CD4-positive, alpha-beta T cell (primary cell): Measurements from ENCODE around the gene TP53I13. TPM values are rescaled to one million over a fixed set of nuclear protein-coding genes. Genes with fewer than 3 reads are reported as not detected.

Experiments used
- ATAC-seq: fragments of 200-7000 bp; cut with Tn5 transposase; one replicate; pipeline ENCODE4 v1.10.0; 2022; ENCODE audit warnings: mild to moderate bottlenecking; ENCODE audit not compliant: poor library complexity
- CTCF ChIA-PET: fragments of 350-600 bp; sonication (Branson Sonifier 250); formaldehyde crosslinking; loops from one replicate; lab custom pipeline; 2021; ENCODE audit warnings: antibody characterized with exemption, inconsistent platforms; lab: Charles Lee
- POLR2A ChIA-PET: fragments of 350-600 bp; sonication (Branson Sonifier 250); formaldehyde crosslinking; loops from one replicate; lab custom pipeline; 2021; ENCODE audit warnings: antibody characterized with exemption, inconsistent platforms; lab: Charles Lee
- DNase-seq, 14 experiments: peaks; one replicate each; pipeline ENCODE4 v3.0.0-alpha.2; 2013 to 2020; ENCODE audit warnings: mixed read lengths in 2 of 14
- H3K27ac ChIP-seq, 2 donors: one replicate each; pipeline versions ENCODE4 v1.5.1 to v1.7.0; 2013; ENCODE audit warnings: low read length in 2 of 2, low read depth in 1 of 2, mild to moderate bottlenecking in 1 of 2
- H3K27me3 ChIP-seq, 2 experiments: 1 replicate in 1 of 2; 2 replicates in 1 of 2; pipeline versions ENCODE4 v1.6.1 to v1.7.0; 2013; ENCODE audit warnings: low read length in 2 of 2, control low read depth in 1 of 2, mild to moderate bottlenecking in 1 of 2, moderate library complexity in 1 of 2; ENCODE audit not compliant: insufficient read depth in 2 of 2, control insufficient read depth in 1 of 2
- H3K36me3 ChIP-seq: one replicate; pipeline ENCODE4 v1.6.1; 2013; ENCODE audit warnings: low read length, control low read depth; ENCODE audit not compliant: insufficient read depth
- H3K4me1 ChIP-seq: one replicate; pipeline ENCODE4 v1.6.1; 2013; ENCODE audit warnings: low read length, control low read depth; ENCODE audit not compliant: insufficient read depth
- H3K4me3 ChIP-seq: one replicate; pipeline ENCODE4 v1.5.1; 2013; ENCODE audit warnings: mild to moderate bottlenecking, low read length, moderate library complexity
- H3K9me3 ChIP-seq, 2 experiments: 1 replicate in 1 of 2; 2 replicates in 1 of 2; pipeline versions ENCODE4 v1.6.1 to v1.7.0; 2013; ENCODE audit warnings: low read length in 2 of 2, mild to moderate bottlenecking in 2 of 2, control low read depth in 1 of 2, moderate library complexity in 1 of 2; ENCODE audit not compliant: control insufficient read depth in 1 of 2, insufficient read depth in 1 of 2
- H3K27ac Mint-ChIP-seq: one replicate; pipeline ENCODE4 v1.8.0; 2020; ENCODE audit warnings: mixed read lengths
- H3K27me3 Mint-ChIP-seq: one replicate; pipeline ENCODE4 v1.8.0; 2021; ENCODE audit warnings: mixed read lengths
- H3K36me3 Mint-ChIP-seq: one replicate; pipeline ENCODE4 v1.8.0; 2021; ENCODE audit warnings: low read depth, mixed read lengths
- H3K4me1 Mint-ChIP-seq: one replicate; pipeline ENCODE4 v1.8.0; 2021; ENCODE audit warnings: low read depth, mixed read lengths
- H3K4me3 Mint-ChIP-seq: one replicate; pipeline ENCODE4 v1.8.0; 2020; ENCODE audit warnings: mild to moderate bottlenecking, mixed read lengths
- H3K9me3 Mint-ChIP-seq: one replicate; pipeline ENCODE4 v1.8.0; 2020; ENCODE audit warnings: mixed read lengths
- CTCF ChIP-seq: fragments of 200-600 bp; IDR thresholded peaks from one replicate; pipeline ENCODE4 v1.8.0; 2022; ENCODE audit warnings: antibody characterized with exemption, mild to moderate bottlenecking
- intact Hi-C, 2 experiments: fragments of 100-400 bp; cut with DNase I in 1 of 2; cut with micrococcal nuclease in 1 of 2; formaldehyde crosslinking; loops; one replicate each; pipeline versions ENCODE4 v1.15.1 to v1.9.0; 2023 to 2025; cut with DNase I, micrococcal nuclease
- total RNA-seq, 174 experiments: library from RNA in 2 of 174; stranded (reverse) in 2 of 174; gene quantifications; one replicate each; pipeline ENCODE4 v1.2.3 and lab custom pipeline; 2021 to 2026

TP53I13 gene
- total RNA-seq, 2 experiments from 2014 or later, result 45.8 to 47.7 TPM

GRCh38 chr17:29618272-29619065, 50.0 kb downstream of the TP53I13 start:
- Mint-ChIP-seq H3K27ac (no peak overlapping the region), H3K4me1 (peaks cover 58% of the 10 kb centered on the region), H3K9me3 (no peaks in the 10 kb centered on the region), H3K27me3 (no peaks in the 10 kb centered on the region), H3K36me3 (no peaks in the 10 kb centered on the region), H3K4me3 (peak overlapping the region; percentile 91)
- ATAC-seq (no peak), DNase-seq (peak in 1 of 14 experiments; percentile 46)
- CTCF ChIA-PET, result interaction anchor here (0.7 to 6.5 kb wide), 20 partner anchors 11 to 312 kb away, joined by 3 to 96 read pairs (median 16); partner anchors contain the start of genes ABHD15, ANKRD13B and SSH2
- H3K36me3 ChIP-seq, result no peaks in the 10 kb centered on the region
- intact Hi-C loops, result loop anchor here (1.0 to 10.0 kb wide), 4 partner anchors 38 to 316 kb away; partner anchors contain the start of genes ABHD15 (in 2 of the 2), TP53I13 (in 2 of the 2) and SSH2 (in 1 of the 2)
- H3K27ac ChIP-seq, result no peak overlapping the region
- POLR2A ChIA-PET, result interaction anchor here (0.7 to 4.3 kb wide), 19 partner anchors 9 to 875 kb away, joined by 3 to 40 read pairs (median 9); partner anchors contain the start of genes ABHD15, ANKRD13B, NUFIP2 and PHF12
- no peaks in the 10 kb centered on the region for H3K9me3 ChIP-seq
- peaks cover 73% of the 10 kb centered on the region for H3K4me1 ChIP-seq
- no peaks in the 10 kb centered on the region for H3K27me3 ChIP-seq
- peak; percentile 1 for TF ChIP-seq CTCF
- H3K4me3 ChIP-seq, result peak overlapping the region; percentile 68

GRCh38 chr17:29619251-29619650, 50.8 kb downstream of the TP53I13 start:
- peaks cover 70% of the 10 kb centered on the region for H3K4me1 ChIP-seq
- peaks cover 59% of the 10 kb centered on the region for H3K4me1 Mint-ChIP-seq
- CTCF ChIA-PET, result interaction anchor here (2.9 to 6.5 kb wide), 2 partner anchors 27 to 32 kb away, joined by 28 to 96 read pairs; partner anchors contain the start of gene ANKRD13B

GRCh38 chr17:29620271-29620670, 51.8 kb downstream of the TP53I13 start:
- no peak overlapping the region for H3K4me3 Mint-ChIP-seq
- H3K9me3 Mint-ChIP-seq, result no peaks in the 10 kb centered on the region
- POLR2A ChIA-PET, result no interaction called here
- H3K27ac Mint-ChIP-seq, result no peak overlapping the region
- H3K36me3 Mint-ChIP-seq, result no peaks in the 10 kb centered on the region
- Histone ChIP-seq H3K27ac (no peak overlapping the region), H3K9me3 (no peaks in the 10 kb centered on the region), H3K27me3 (no peaks in the 10 kb centered on the region), H3K4me3 (no peak overlapping the region), H3K4me1 (peaks cover 60% of the 10 kb centered on the region), H3K36me3 (no peaks in the 10 kb centered on the region)
- CTCF ChIA-PET, result no interaction called here
- no peak for DNase-seq
- no peak for ATAC-seq
- peaks cover 56% of the 10 kb centered on the region for H3K4me1 Mint-ChIP-seq
- no peaks in the 10 kb centered on the region for H3K27me3 Mint-ChIP-seq
- TF ChIP-seq CTCF, result no peak
- intact Hi-C loops, result no loop called here

More at GRCh38 chr17:29619251-29619650, 50.8 kb downstream of the TP53I13 start:
- Mint-ChIP-seq H3K4me3 (peak overlapping the region; percentile 51), H3K9me3 (no peaks in the 10 kb centered on the region), H3K27me3 (no peaks in the 10 kb centered on the region), H3K27ac (no peak overlapping the region), H3K36me3 (no peaks in the 10 kb centered on the region)
- no peak for TF ChIP-seq CTCF
- H3K36me3 ChIP-seq, result no peaks in the 10 kb centered on the region
- H3K4me3 ChIP-seq, result no peak overlapping the region
- no peak overlapping the region for H3K27ac ChIP-seq
- POLR2A ChIA-PET, result no interaction called here
- H3K27me3 ChIP-seq, result no peaks in the 10 kb centered on the region
- no peak for ATAC-seq
- intact Hi-C loops, result loop anchor here (5.0 to 10.0 kb wide), 3 partner anchors 54 to 316 kb away; partner anchors contain the start of genes ABHD15 (in 2 of the 2), TP53I13 (in 2 of the 2) and SSH2 (in 1 of the 2)
- no peaks in the 10 kb centered on the region for H3K9me3 ChIP-seq
- DNase-seq, result no peak
